B cell (primary cell): ENCODE measurements around the gene SH3TC1. TPM values are rescaled to one million over a fixed set of nuclear protein-coding genes. Genes with fewer than 3 reads are reported as not detected.

Experiments
- ATAC-seq: fragments of 200-7000 bp; cut with Tn5 transposase; one replicate; pipeline ENCODE4 v1.10.0; 2021; ENCODE audit warnings: low read depth, mild to moderate bottlenecking, moderate number of reproducible peaks, moderate library complexity
- CTCF ChIA-PET: fragments of 350-600 bp; sonication (Branson Sonifier 250); formaldehyde crosslinking; loops from one replicate; lab custom pipeline; 2021; ENCODE audit warnings: antibody characterized with exemption, inconsistent platforms; lab: Charles Lee
- POLR2A ChIA-PET: fragments of 350-600 bp; sonication (Branson Sonifier 250); formaldehyde crosslinking; loops from one replicate; lab custom pipeline; 2021; ENCODE audit warnings: antibody characterized with exemption; lab: Charles Lee
- DNase-seq: peaks from one replicate; pipeline ENCODE4 v3.0.0; 2013
- H2AFZ ChIP-seq: 2 replicates; pipeline ENCODE4 v1.6.1; 2012; ENCODE audit warnings: mild to moderate bottlenecking, low read depth, low read length; ENCODE audit not compliant: insufficient read depth, poor library complexity, severe bottlenecking
- H3K27ac ChIP-seq, 2 donors: 1 replicate in 1 of 2; 2 replicates in 1 of 2; pipeline ENCODE4 v1.5.1; 2012 to 2013; ENCODE audit warnings: low read length in 2 of 2, mild to moderate bottlenecking in 2 of 2, moderate library complexity in 1 of 2
- H3K27me3 ChIP-seq, 4 experiments: fragments of 200-600 bp in 1 of 4; sonication (generic) in 1 of 4; replicated peaks in 1 of 4; 1 replicate in 2 of 4; 2 replicates in 2 of 4; pipeline versions ENCODE4 v1.6.1 to v1.7.0; 2013 to 2016; ENCODE audit warnings: low read length in 3 of 4, mild to moderate bottlenecking in 2 of 4, mixed read lengths in 1 of 4, moderate library complexity in 1 of 4; ENCODE audit not compliant: insufficient read depth in 4 of 4, control insufficient read depth in 3 of 4; ENCODE audit errors: control extremely low read depth in 1 of 4
- H3K36me3 ChIP-seq, 2 experiments: replicated peaks in 1 of 2; 1 replicate in 1 of 2; 2 replicates in 1 of 2; pipeline versions ENCODE4 v1.6.1 to v1.7.1; 2013; ENCODE audit warnings: low read length in 1 of 2; ENCODE audit not compliant: insufficient read depth in 2 of 2, control insufficient read depth in 1 of 2; ENCODE audit errors: control extremely low read depth in 1 of 2, extremely low read depth in 1 of 2
- H3K4me1 ChIP-seq, 2 donors: fragments of 200-600 bp in 1 of 2; sonication (generic) in 1 of 2; 1 replicate in 1 of 2; 2 replicates in 1 of 2; pipeline versions ENCODE4 v1.5.1 to v1.6.1; 2013 to 2017; ENCODE audit warnings: low read length in 2 of 2; ENCODE audit not compliant: control insufficient read depth in 2 of 2, insufficient read depth in 2 of 2
- H3K4me2 ChIP-seq: replicated peaks from 2 replicates; pipeline ENCODE3; 2012; ENCODE audit warnings: mild to moderate bottlenecking, low read depth, low read length; ENCODE audit not compliant: poor library complexity, severe bottlenecking
- H3K4me3 ChIP-seq, 5 experiments: fragments of 200-600 bp in 1 of 5; sonication (generic) in 1 of 5; 1 replicate in 3 of 5; 2 replicates in 2 of 5; pipeline versions ENCODE4 v1.5.1 to v1.7.0; 2011 to 2016; ENCODE audit warnings: low read length in 4 of 5, mild to moderate bottlenecking in 4 of 5, low read depth in 2 of 5, control low read depth in 1 of 5, moderate library complexity in 1 of 5; ENCODE audit not compliant: insufficient read depth in 1 of 5; ENCODE audit errors: control extremely low read depth in 1 of 5, extremely low read depth in 1 of 5
- H3K79me2 ChIP-seq: fragments of 200-600 bp; sonication (generic); one replicate; pipeline ENCODE4 v1.6.0; 2016; ENCODE audit warnings: low read length; ENCODE audit not compliant: control insufficient read depth, insufficient read depth
- H3K9ac ChIP-seq: fragments of 200-600 bp; sonication (generic); 2 replicates; pipeline ENCODE4 v1.6.1; 2017; ENCODE audit warnings: mild to moderate bottlenecking, low read length, moderate library complexity
- H3K9me3 ChIP-seq, 3 donors: one replicate each; pipeline versions ENCODE4 v1.6.1 to v1.7.1; 2013; ENCODE audit warnings: low read length in 2 of 3; ENCODE audit not compliant: control insufficient read depth in 2 of 3, insufficient read depth in 1 of 3; ENCODE audit errors: control extremely low read depth in 1 of 3
- H4K20me1 ChIP-seq: 2 replicates; pipeline ENCODE4 v1.6.0; 2012; ENCODE audit warnings: mild to moderate bottlenecking, low read length; ENCODE audit not compliant: insufficient read depth, control insufficient read depth, poor library complexity, severe bottlenecking
- H3K27ac Mint-ChIP-seq: one replicate; pipeline ENCODE4 v1.8.0; 2021; ENCODE audit warnings: mixed read lengths
- H3K27me3 Mint-ChIP-seq: one replicate; pipeline ENCODE4 v1.8.0; 2021; ENCODE audit warnings: mixed read lengths
- H3K4me1 Mint-ChIP-seq: one replicate; pipeline ENCODE4 v1.8.0; 2021; ENCODE audit warnings: mixed read lengths
- H3K4me3 Mint-ChIP-seq: one replicate; pipeline ENCODE4 v1.8.0; 2021; ENCODE audit warnings: mixed read lengths
- H3K9me3 Mint-ChIP-seq: one replicate; pipeline ENCODE4 v1.8.0; 2022; ENCODE audit warnings: mixed read lengths; ENCODE audit not compliant: insufficient read depth
- CTCF ChIP-seq: fragments of 200-600 bp; IDR thresholded peaks from one replicate; pipeline ENCODE4 v1.8.0; 2022; ENCODE audit warnings: antibody characterized with exemption, mild to moderate bottlenecking
- EZH2 ChIP-seq: IDR thresholded peaks from 2 replicates; pipeline ENCODE4 v1.6.1; 2012; ENCODE audit warnings: borderline replicate concordance, low read depth, mild to moderate bottlenecking, moderate library complexity, low read length; ENCODE audit not compliant: insufficient read depth, poor library complexity, severe bottlenecking
- WGBS: methylation state at CpG from one replicate; pipeline ENCODE4 v1.1.5; 2013; ENCODE audit warnings: missing lambda C conversion rate; ENCODE audit not compliant: insufficient coverage; 5-methylcytosine and 5-hydroxymethylcytosine counted together
- intact Hi-C: fragments of 100-400 bp; cut with micrococcal nuclease; formaldehyde crosslinking; loops from one replicate; pipeline ENCODE4 v1.10.0; 2022
- polyA plus RNA-seq: library from polyadenylated mRNA; depleted of rRNA; stranded (reverse); fragments of >200 nt; gene quantifications from 2 replicates; pipeline ENCODE4 v1.2.3, GENCODE V29; 2012
- total RNA-seq, 2 donors: library from RNA; stranded (reverse); fragments of 120-200 nt in 1 of 2; gene quantifications; 1 replicate in 1 of 2; 2 replicates in 1 of 2; pipeline versions ENCODE4 v1.2.3 to v1.2.4, GENCODE V29; 2013 to 2022

SH3TC1 gene
- total and polyA plus RNA-seq, 2 donors (not counting 1 experiment from before 2014, with no cell fraction given) = 63.8 to 388 TPM

- no peak overlapping the region for H3K9ac ChIP-seq
- TF ChIP-seq CTCF (no peak), EZH2 (no peak)
- ATAC-seq = no peak
Measured at GRCh38 chr4:8282134-8282641, 83.1 kb downstream of the SH3TC1 start.

GRCh38 chr4:8282742-8283141, 83.7 kb downstream of the SH3TC1 start:
- Histone ChIP-seq H3K27ac (no peak overlapping the region), H4K20me1 (no peaks in the 10 kb centered on the region), H3K9me3 (no peaks in the 10 kb centered on the region), H3K4me1 (no peaks in the 10 kb centered on the region), H2AFZ (no peak overlapping the region), H3K36me3 (no peaks in the 10 kb centered on the region), H3K9ac (no peak overlapping the region), H3K4me3 (no peak overlapping the region), H3K27me3 (no peaks in the 10 kb centered on the region), H3K4me2 (no peak overlapping the region), H3K79me2 (no peaks in the 10 kb centered on the region)
- intact Hi-C loops = no loop called here
- H3K9me3 Mint-ChIP-seq = no peaks in the 10 kb centered on the region
- 91% methylated on average over 14 of the region's 14 CpGs for WGBS
- no peak overlapping the region for H3K27ac Mint-ChIP-seq
- ChIA-PET CTCF (no interaction called here), POLR2A (no interaction called here)
- H3K4me3 Mint-ChIP-seq = no peak overlapping the region
- no peaks in the 10 kb centered on the region for H3K27me3 Mint-ChIP-seq
- no peak for TF ChIP-seq CTCF
- TF ChIP-seq EZH2 = no peak
- ATAC-seq = no peak
- no peak for DNase-seq
- no peaks in the 10 kb centered on the region for H3K4me1 Mint-ChIP-seq

More at GRCh38 chr4:8282134-8282641, 83.1 kb downstream of the SH3TC1 start:
- H3K4me3 ChIP-seq = no peak overlapping the region
- Mint-ChIP-seq H3K4me1 (no peaks in the 10 kb centered on the region), H3K4me3 (no peak overlapping the region), H3K9me3 (no peaks in the 10 kb centered on the region), H3K27ac (no peak overlapping the region), H3K27me3 (no peaks in the 10 kb centered on the region)
- no peaks in the 10 kb centered on the region for H3K79me2 ChIP-seq
- H3K36me3 ChIP-seq = no peaks in the 10 kb centered on the region
- H3K4me2 ChIP-seq = no peak overlapping the region
- ChIA-PET CTCF (no interaction called here), POLR2A (no interaction called here)
- no peaks in the 10 kb centered on the region for H4K20me1 ChIP-seq
- 83% methylated on average over 13 of the region's 14 CpGs for WGBS
- H3K27ac ChIP-seq = no peak overlapping the region
- DNase-seq = no peak
- no peaks in the 10 kb centered on the region for H3K27me3 ChIP-seq
- intact Hi-C loops = no loop called here
- no peak overlapping the region for H2AFZ ChIP-seq
- H3K4me1 ChIP-seq = no peaks in the 10 kb centered on the region
- H3K9me3 ChIP-seq = no peaks in the 10 kb centered on the region
